ENCODE data around the gene FASTK.

GRCh38 chr7:151062399-151063211 is 18.0 kb downstream of the FASTK start:
- TF ChIP-seq, protein P1, sequence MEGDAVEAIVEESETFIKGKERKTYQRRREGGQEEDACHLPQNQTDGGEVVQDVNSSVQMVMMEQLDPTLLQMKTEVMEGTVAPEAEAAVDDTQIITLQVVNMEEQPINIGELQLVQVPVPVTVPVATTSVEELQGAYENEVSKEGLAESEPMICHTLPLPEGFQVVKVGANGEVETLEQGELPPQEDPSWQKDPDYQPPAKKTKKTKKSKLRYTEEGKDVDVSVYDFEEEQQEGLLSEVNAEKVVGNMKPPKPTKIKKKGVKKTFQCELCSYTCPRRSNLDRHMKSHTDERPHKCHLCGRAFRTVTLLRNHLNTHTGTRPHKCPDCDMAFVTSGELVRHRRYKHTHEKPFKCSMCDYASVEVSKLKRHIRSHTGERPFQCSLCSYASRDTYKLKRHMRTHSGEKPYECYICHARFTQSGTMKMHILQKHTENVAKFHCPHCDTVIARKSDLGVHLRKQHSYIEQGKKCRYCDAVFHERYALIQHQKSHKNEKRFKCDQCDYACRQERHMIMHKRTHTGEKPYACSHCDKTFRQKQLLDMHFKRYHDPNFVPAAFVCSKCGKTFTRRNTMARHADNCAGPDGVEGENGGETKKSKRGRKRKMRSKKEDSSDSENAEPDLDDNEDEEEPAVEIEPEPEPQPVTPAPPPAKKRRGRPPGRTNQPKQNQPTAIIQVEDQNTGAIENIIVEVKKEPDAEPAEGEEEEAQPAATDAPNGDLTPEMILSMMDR (IDR thresholded peaks at IDR 0.05; ENCODE audit: insufficient read depth, low read depth, low read length) = no peak
- TF ChIP-seq EZH2 (IDR thresholded peaks at IDR 0.05; ENCODE audit: insufficient read depth, low read length) = no peak

Data from astrocyte (in vitro differentiated cells and primary cell).